Lower leg skin (tissue), 4 donors: ENCODE measurements around the gene UBE2E2. TPM values are rescaled to one million over a fixed set of nuclear protein-coding genes. Genes with fewer than 3 reads are reported as not detected.

Experiments
- DNase-seq, 2 donors: peaks; one replicate each; pipeline ENCODE4 v3.0.0-alpha.2; 2019; ENCODE audit warnings: low spot score in 2 of 2
- H3K4me3 ChIP-seq: fragments of 200-600 bp; sonication (generic); 2 replicates; pipeline ENCODE4 v1.5.1; 2017; ENCODE audit warnings: mild to moderate bottlenecking, low read depth; ENCODE audit not compliant: poor library complexity, severe bottlenecking
- CTCF ChIP-seq, 3 donors: fragments of 450-650 bp; IDR thresholded peaks; one replicate each; pipeline ENCODE4 v1.5.1; 2016; ENCODE audit warnings: antibody characterized with exemption in 3 of 3, mild to moderate bottlenecking in 3 of 3, moderate library complexity in 2 of 3
- POLR2A ChIP-seq, 2 donors: fragments of 450-650 bp; IDR thresholded peaks; one replicate each; pipeline ENCODE4 v1.6.1; 2016 to 2017; ENCODE audit warnings: antibody characterized with exemption in 2 of 2, mild to moderate bottlenecking in 1 of 2, moderate library complexity in 1 of 2
- WGBS, 2 donors: methylation state at CpG; one replicate each; pipeline ENCODE4 v1.1.5; 2018; 5-methylcytosine and 5-hydroxymethylcytosine counted together
- intact Hi-C: fragments of 100-400 bp; cut with DNase I; formaldehyde crosslinking; loops from one replicate; pipeline ENCODE4 v1.15.0; 2023; ENCODE audit warnings: low total_unique reads
- total RNA-seq, 4 donors: library from RNA; depleted of rRNA; stranded (reverse); fragments of >200 nt; gene quantifications; one replicate each; pipeline ENCODE4 v1.1.0, GENCODE V29; 2016

The UBE2E2 gene
- total RNA-seq, 4 donors from 2014 or later = 20.0 to 54.7 (median 33.3) TPM

GRCh38 chr3:23219117-23219516, 16.0 kb downstream of the UBE2E2 start:
- H3K4me3 ChIP-seq = no peak overlapping the region
- no peak for DNase-seq
- intact Hi-C loops = no loop called here
- TF ChIP-seq CTCF (IDR thresholded peaks at IDR 0.05) = no peak
- no peak for TF ChIP-seq POLR2A (IDR thresholded peaks at IDR 0.05)
- WGBS, 2 donors = 40 to 42% methylated on average over 2 of the region's 2 CpGs

GRCh38 chr3:23219552-23219951, 16.4 kb downstream of the UBE2E2 start:
- DNase-seq = no peak
- 55 to 60% methylated on average over 2 of the region's 2 CpGs for WGBS, 2 donors
- TF ChIP-seq POLR2A (IDR thresholded peaks at IDR 0.05) (no peak), CTCF (IDR thresholded peaks at IDR 0.05) (no peak)
- no peak overlapping the region for H3K4me3 ChIP-seq
- intact Hi-C loops = no loop called here

GRCh38 chr3:23221136-23221535, 18.0 kb downstream of the UBE2E2 start:
- intact Hi-C loops = no loop called here
- WGBS, 2 donors = 81 to 83% methylated on average over 3 of the region's 3 CpGs
- no peak for TF ChIP-seq POLR2A (IDR thresholded peaks at IDR 0.05)
- TF ChIP-seq CTCF (IDR thresholded peaks at IDR 0.05) = no peak
- no peak overlapping the region for H3K4me3 ChIP-seq
- DNase-seq = no peak

GRCh38 chr3:23232016-23232415, 28.9 kb downstream of the UBE2E2 start:
- intact Hi-C loops = no loop called here
- no peak for TF ChIP-seq CTCF (IDR thresholded peaks at IDR 0.05)
- no peak for TF ChIP-seq POLR2A (IDR thresholded peaks at IDR 0.05)
- 64 to 65% methylated on average over 3 of the region's 3 CpGs for WGBS, 2 donors
- DNase-seq = no peak
- H3K4me3 ChIP-seq = no peak overlapping the region

GRCh38 chr3:23232854-23233253, 29.7 kb downstream of the UBE2E2 start:
- intact Hi-C loops = no loop called here
- H3K4me3 ChIP-seq = no peak overlapping the region
- TF ChIP-seq POLR2A (IDR thresholded peaks at IDR 0.05) = no peak
- no peak for TF ChIP-seq CTCF (IDR thresholded peaks at IDR 0.05)
- WGBS, 2 donors = 87 to 96% methylated on average over 1 of the region's 1 CpG
- no peak for DNase-seq

DNA sequence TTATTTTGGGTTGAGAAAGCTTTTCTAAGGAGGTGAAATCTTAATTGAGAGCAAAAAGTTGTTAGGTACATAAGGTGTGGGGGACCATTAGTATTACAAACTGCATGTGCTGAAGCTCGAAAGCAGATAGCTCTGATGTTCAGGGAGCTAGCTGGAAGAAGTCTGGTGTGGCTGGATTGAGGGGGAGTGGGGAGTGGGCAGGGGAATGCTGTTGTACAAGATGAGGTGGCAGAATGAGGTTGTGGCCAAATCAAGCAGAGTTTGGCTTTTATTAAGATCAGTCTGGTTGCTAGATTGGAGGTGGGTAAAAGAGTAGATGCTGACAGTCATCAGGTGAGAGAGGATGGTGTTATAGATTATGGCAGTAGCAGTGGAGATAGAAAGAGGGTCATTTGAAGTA, 32.1 kb downstream of the UBE2E2 start:
- 79 to 100% methylated on average over 1 of the region's 1 CpG for WGBS, 2 donors
- intact Hi-C loops = no loop called here
- no peak for DNase-seq
- H3K4me3 ChIP-seq = no peak overlapping the region
- no peak for TF ChIP-seq CTCF (IDR thresholded peaks at IDR 0.05)
- TF ChIP-seq POLR2A (IDR thresholded peaks at IDR 0.05) = no peak
